HepG2 (cell line): ENCODE data around the gene CARHSP1. TPM values are rescaled to one million over a fixed set of nuclear protein-coding genes. Genes with fewer than 3 reads are reported as not detected.

Source experiments
- ATAC-seq: fragments of 200-7000 bp; cut with Tn5 transposase; 3 replicates; pipeline ENCODE4 v1.9.1; 2020; ENCODE audit warnings: mild to moderate bottlenecking, moderate library complexity
- BruUV-seq: library from RNA; stranded (reverse); fragments of 400-500 nt; replicated peaks from 2 replicates; lab custom pipeline; 2021; lab: Mats Ljungman, UMichigan
- CTCF ChIA-PET: fragments of 300-600 bp; formaldehyde crosslinking; extraction: SDS; loops from one replicate; lab custom pipeline; 2021; ENCODE audit warnings: low total read pairs, inconsistent platforms, low intra/inter-chr PET ratio; lab: Yijun Ruan, JAX
- POLR2A ChIA-PET: fragments of 350-600 bp; sonication (Branson Sonifier 250); formaldehyde crosslinking; loops from one replicate; lab custom pipeline; 2020; ENCODE audit warnings: antibody characterized with exemption, inconsistent platforms; lab: Yijun Ruan, JAX
- DNase-seq: peaks from one replicate; pipeline ENCODE4 v3.0.0-alpha.2; 2015; ENCODE audit warnings: low spot score
- FAIRE-seq: peaks from 3 replicates; lab custom pipeline; 2011; peaks lifted over from hg19 to GRCh38; lab: Jason Lieb, UNC
- H2AFZ ChIP-seq: one replicate; pipeline ENCODE4 v1.6.1; 2011; ENCODE audit warnings: low read length, inconsistent platforms
- H3K27ac ChIP-seq: fragments of 300-600 bp; 3 replicates; pipeline ENCODE4 v1.8.0; 2011; ENCODE audit warnings: mixed run types, mild to moderate bottlenecking, mixed read lengths, low read length, inconsistent platforms; ENCODE audit not compliant: insufficient read depth; ENCODE audit errors: extremely low read length
- H3K27me3 ChIP-seq, 2 experiments: fragments of 200-600 bp in 1 of 2; 2 replicates in 1 of 2; 3 replicates in 1 of 2; pipeline versions ENCODE4 v1.6.0 to v1.8.0; 2011; ENCODE audit warnings: low read length in 2 of 2, mild to moderate bottlenecking in 2 of 2, moderate library complexity in 2 of 2, inconsistent platforms in 1 of 2; ENCODE audit not compliant: insufficient read depth in 2 of 2, control insufficient read depth in 1 of 2
- H3K36me3 ChIP-seq, 2 experiments: fragments of 200-600 bp in 1 of 2; replicated peaks in 1 of 2; 2 replicates in 1 of 2; 3 replicates in 1 of 2; pipeline versions ENCODE4 v1.5.1 to v1.8.0; 2011; ENCODE audit warnings: low read length in 2 of 2, inconsistent platforms in 1 of 2; ENCODE audit not compliant: insufficient read depth in 2 of 2, control insufficient read depth in 1 of 2
- H3K4me1 ChIP-seq: 2 replicates; pipeline ENCODE4 v1.5.1; 2012; ENCODE audit warnings: low read length, inconsistent platforms; ENCODE audit not compliant: insufficient read depth
- H3K4me2 ChIP-seq: 2 replicates; pipeline ENCODE4 v1.6.0; 2011; ENCODE audit warnings: low read depth, low read length, inconsistent platforms
- H3K4me3 ChIP-seq, 3 experiments: fragments of 200-600 bp in 1 of 3; sonication (generic), shearing (Covaris generic) in 1 of 3; replicated peaks in 1 of 3; 2 replicates each; pipeline ENCODE4 v1.5.1; 2011 to 2016; ENCODE audit warnings: low read length in 3 of 3, inconsistent platforms in 2 of 3, low read depth in 2 of 3, mild to moderate bottlenecking in 2 of 3, control low read depth in 1 of 3, mixed read lengths in 1 of 3; ENCODE audit not compliant: insufficient read depth in 1 of 3
- H3K79me2 ChIP-seq: one replicate; pipeline ENCODE4 v1.6.1; 2011; ENCODE audit warnings: low read length, inconsistent platforms; ENCODE audit not compliant: insufficient read depth
- H3K9ac ChIP-seq: 2 replicates; pipeline ENCODE4 v1.6.0; 2011; ENCODE audit warnings: mild to moderate bottlenecking, low read depth, low read length, inconsistent platforms; ENCODE audit not compliant: insufficient read depth
- H3K9me3 ChIP-seq: 2 replicates; pipeline ENCODE4 v1.5.1; 2012; ENCODE audit warnings: mild to moderate bottlenecking, low read length
- H4K20me1 ChIP-seq: 2 replicates; pipeline ENCODE4 v1.6.0; 2011; ENCODE audit warnings: inconsistent platforms, mild to moderate bottlenecking, low read length, moderate library complexity; ENCODE audit not compliant: insufficient read depth
- AKAP8 ChIP-seq: sonication (generic); formaldehyde crosslinking; IDR thresholded peaks from 2 replicates; pipeline ENCODE4 v1.5.1; 2020; ENCODE audit warnings: mild to moderate bottlenecking, missing genetic modification reagents
- ARID4A ChIP-seq: sonication (generic); formaldehyde crosslinking; IDR thresholded peaks from 2 replicates; pipeline ENCODE4 v1.5.0; 2020; ENCODE audit warnings: mild to moderate bottlenecking, missing genetic modification reagents, borderline replicate concordance
- CAMTA2 ChIP-seq: sonication (generic); formaldehyde crosslinking; IDR thresholded peaks from 2 replicates; pipeline ENCODE4 v1.4.0; 2020; ENCODE audit warnings: mild to moderate bottlenecking, missing genetic modification reagents, borderline replicate concordance
- POLR2AphosphoS5 ChIP-seq: IDR thresholded peaks from 2 replicates; pipeline ENCODE4 v1.6.1; 2012; ENCODE audit warnings: low read depth, low read length
- RBM22 ChIP-seq: fragments of 200-400 bp; formaldehyde crosslinking; optimal IDR thresholded peaks from 2 replicates; pipeline ENCODE3; 2017; ENCODE audit warnings: mild to moderate bottlenecking, low read length, moderate library complexity
- RFX1 ChIP-seq: fragments of 450-650 bp; IDR thresholded peaks from 2 replicates; pipeline ENCODE4 v1.6.1; 2017
- SIN3A ChIP-seq: IDR thresholded peaks from 2 replicates; pipeline ENCODE4 v1.6.1; 2011; ENCODE audit warnings: low read depth, mild to moderate bottlenecking, control low read depth, low read length, borderline replicate concordance
- SSRP1 ChIP-seq: IDR thresholded peaks from 2 replicates; pipeline ENCODE4 v1.6.1; 2016; ENCODE audit warnings: control low read depth
- USF2 ChIP-seq, 2 experiments: sonication (generic) in 1 of 2; formaldehyde crosslinking in 1 of 2; IDR thresholded peaks; 2 replicates each; pipeline versions ENCODE4 v1.5.1 to v1.6.1; 2011 to 2020; ENCODE audit warnings: borderline replicate concordance in 1 of 2, low read depth in 1 of 2, low read length in 1 of 2, mild to moderate bottlenecking in 1 of 2, missing genetic modification reagents in 1 of 2, moderate library complexity in 1 of 2
- ZC3H13 ChIP-seq: sonication (generic); formaldehyde crosslinking; IDR thresholded peaks from 2 replicates; pipeline ENCODE4 v1.8.1; 2023; ENCODE audit warnings: mild to moderate bottlenecking, missing genetic modification reagents, moderate library complexity
- ZMAT5 ChIP-seq: sonication (generic); formaldehyde crosslinking; IDR thresholded peaks from 2 replicates; pipeline ENCODE4 v1.5.0; 2020; ENCODE audit warnings: mild to moderate bottlenecking, low read depth, missing genetic modification reagents, borderline replicate concordance
- ZMYM4 ChIP-seq: sonication (generic); formaldehyde crosslinking; IDR thresholded peaks from 2 replicates; pipeline ENCODE4 v1.8.1; 2023; ENCODE audit warnings: mild to moderate bottlenecking, missing genetic modification reagents
- ZNF205 ChIP-seq: IDR thresholded peaks from 2 replicates; pipeline ENCODE4 v1.6.1; 2018; ENCODE audit warnings: missing biosample characterization, missing genetic modification reagents
- ZNF253 ChIP-seq: sonication (generic); formaldehyde crosslinking; IDR thresholded peaks from 2 replicates; pipeline ENCODE4 v1.8.0; 2022; ENCODE audit warnings: mild to moderate bottlenecking, missing genetic modification reagents, borderline replicate concordance
- ZNF552 ChIP-seq: sonication (generic); formaldehyde crosslinking; IDR thresholded peaks from 2 replicates; pipeline ENCODE4 v1.9.0; 2022; ENCODE audit warnings: missing genetic modification reagents, mild to moderate bottlenecking, borderline replicate concordance
- ZNF782 ChIP-seq: sonication (generic); formaldehyde crosslinking; IDR thresholded peaks from 2 replicates; pipeline ENCODE4 v1.4.0; 2020; ENCODE audit warnings: missing genetic modification reagents, mild to moderate bottlenecking, borderline replicate concordance
- ZSCAN29 ChIP-seq: sonication (generic); formaldehyde crosslinking; conservative IDR thresholded peaks from 2 replicates; pipeline ENCODE4 v1.4.0; 2020; ENCODE audit warnings: mild to moderate bottlenecking, missing genetic modification reagents
- WGBS: methylation state at CpG from one replicate; pipeline ENCODE4 v1.1.6; 2017; ENCODE audit warnings: low lambda C conversion rate; 5-methylcytosine and 5-hydroxymethylcytosine counted together
- in situ Hi-C: cut with HindIII; loops from 2 replicates; pipeline ENCODE4 v1.10.0; 2017; ENCODE audit warnings: low pct_unique_long_range_greater_than_20kb; ENCODE audit not compliant: extremely low pct_ligation_motif_present
- intact Hi-C: fragments of 100-400 bp; cut with micrococcal nuclease; formaldehyde crosslinking; loops from one replicate; pipeline ENCODE4 v1.10.0; 2022; ENCODE audit not compliant: unreplicated experiment
- polyA plus RNA-seq, 8 experiments: library from polyadenylated mRNA; depleted of rRNA in 3 of 8; stranded (reverse) in 7 of 8; unstranded in 1 of 8; fragments of >200 nt; fragmentation: Illumina TruSeq in 4 of 8; extraction: Trizol in 4 of 8; gene quantifications; 2 replicates each; pipeline versions ENCODE4 v1.2.1 to v1.2.3, GENCODE V29; 2011 to 2016; ENCODE audit warnings: low read depth in 4 of 8, missing spikeins in 1 of 8, mixed read lengths in 1 of 8; ENCODE audit not compliant: insufficient read depth in 1 of 8
- total RNA-seq, 5 experiments: library from RNA; depleted of rRNA; stranded (reverse); fragments of >200 nt; fragmentation: Illumina TruSeq; extraction: Trizol; gene quantifications; 2 replicates each; pipeline ENCODE4 v1.2.3, GENCODE V29; 2016; ENCODE audit warnings: low read depth in 1 of 5

CARHSP1 gene
- total and polyA plus RNA-seq, 2 of the 13 experiments (the other 11 are each of a cell fraction or from before 2014, with no cell fraction given), result 173 to 345 TPM

DNA sequence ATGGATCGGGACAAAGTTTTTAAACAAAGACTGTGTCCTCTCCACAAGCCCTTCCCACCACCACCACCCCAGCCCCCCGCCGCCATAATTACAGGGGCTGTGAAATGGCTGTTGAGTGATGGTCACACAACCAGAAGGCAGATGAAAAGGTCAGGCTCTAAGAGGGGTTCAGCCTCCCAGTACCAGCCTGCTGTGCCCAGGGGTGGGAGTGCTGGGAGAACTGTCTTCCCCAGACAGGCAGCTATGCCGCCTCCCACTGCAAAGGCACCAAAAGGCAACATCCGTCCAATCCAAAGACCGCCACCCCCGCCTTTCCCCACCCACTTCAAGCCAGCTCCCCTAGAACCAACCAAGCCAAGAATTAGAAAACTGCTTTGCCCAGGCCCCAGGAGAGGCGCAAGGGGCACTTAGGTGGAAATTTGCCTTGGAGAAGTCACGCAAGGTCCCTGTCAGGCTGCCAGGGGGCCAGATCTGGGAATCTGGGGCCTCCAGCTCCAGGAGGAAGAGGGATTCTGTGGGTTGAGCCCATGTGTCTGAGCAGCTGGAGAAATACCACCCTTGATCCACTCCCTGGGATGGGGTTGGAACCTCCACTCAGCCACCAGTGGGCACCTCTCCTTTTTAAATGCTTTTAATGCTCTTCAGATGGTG, 14.4 kb downstream of the CARHSP1 start:
- FAIRE-seq, result no peak
- H3K36me3 ChIP-seq, result peaks cover 60 to 90% of the 10 kb centered on the region in 2 experiments
- no TSS peak for BruUV-seq
- H4K20me1 ChIP-seq, result peaks cover 46% of the 10 kb centered on the region
- POLR2A ChIA-PET, result interaction anchor here (1.0 to 7.5 kb wide), 5 partner anchors 10 to 30 kb away, joined by 3 to 105 read pairs (median 7); partner anchors contain the start of gene CARHSP1
- H3K9me3 ChIP-seq, result no peaks in the 10 kb centered on the region
- no peaks in the 10 kb centered on the region for H3K27me3 ChIP-seq
- ATAC-seq, result no peak
- intact Hi-C loops (loop anchor here (5.0 kb wide), 1 partner anchor 192 kb away; no protein-coding TSS in a partner anchor), in situ Hi-C loops (no loop called here)
- H2AFZ ChIP-seq, result no peak overlapping the region
- no peak overlapping the region for H3K4me2 ChIP-seq
- H3K4me1 ChIP-seq, result peaks cover 30% of the 10 kb centered on the region
- H3K4me3 ChIP-seq, result no peak overlapping the region
- no peak overlapping the region for H3K9ac ChIP-seq
- H3K79me2 ChIP-seq, result peaks cover 11% of the 10 kb centered on the region
- no peak overlapping the region for H3K27ac ChIP-seq
- no peak for DNase-seq
- CTCF ChIA-PET, result interaction anchor here (1.2 kb wide), 1 partner anchor 19 kb away, joined by 3 read pairs; no protein-coding TSS in a partner anchor
- 97% methylated on average over 9 of the region's 9 CpGs for WGBS
- peak; percentile 1; the same call in 1 of the 2 replicates for TF ChIP-seq SSRP1 (CRISPR knock-in tag)
- TF ChIP-seq ZMAT5, result no peak
- no peak for TF ChIP-seq ZNF205
- TF ChIP-seq RBM22, result peak; percentile 91
- TF ChIP-seq ZNF253, result no peak
- no peak for TF ChIP-seq USF2 (IDR thresholded peaks at IDR 0.05; ENCODE audit: low read depth, low read length)
- TF ChIP-seq USF2 (CRISPR knock-in tag; IDR thresholded peaks at IDR 0.05; ENCODE audit: borderline replicate concordance), result no peak
- no peak for TF ChIP-seq ZSCAN29 (CRISPR knock-in tag)
- no peak for TF ChIP-seq ZMYM4 (CRISPR knock-in tag)
- TF ChIP-seq ZNF782 (CRISPR knock-in tag), result no peak
- no peak for TF ChIP-seq RFX1
- no peak for TF ChIP-seq AKAP8 (CRISPR knock-in tag)
- TF ChIP-seq SIN3A, result peak; percentile 47; the same call in 1 of the 2 replicates
- TF ChIP-seq ZC3H13 (CRISPR knock-in tag), result 0 out of 2 replicates have a peak, but pooled peaks have one; percentile 48
- TF ChIP-seq POLR2AphosphoS5, result peak; percentile 27; the same call in 1 of the 2 replicates
- peak; percentile 22 for TF ChIP-seq ARID4A
- TF ChIP-seq CAMTA2 (CRISPR knock-in tag), result no peak
- TF ChIP-seq ZNF552 (CRISPR knock-in tag), result no peak
